Mucosa of rectum (tissue), 2 donors: ENCODE results near the gene KRTAP5-4.
A peak's percentile ranks its signal among the peaks of the same experiment; 100 is the strongest.

Source experiments
- H3K27ac ChIP-seq, 2 donors: one replicate each; pipeline ENCODE4 v1.7.0; 2013; ENCODE audit warnings: inconsistent platforms in 2 of 2, low read depth in 2 of 2, low read length in 2 of 2
- H3K27me3 ChIP-seq, 2 donors: one replicate each; pipeline ENCODE4 v1.7.0; 2013; ENCODE audit warnings: low read length in 2 of 2; ENCODE audit not compliant: control insufficient read depth in 2 of 2, insufficient read depth in 2 of 2
- H3K36me3 ChIP-seq, 2 donors: one replicate each; pipeline ENCODE4 v1.7.0; 2013; ENCODE audit warnings: low read length in 2 of 2; ENCODE audit not compliant: control insufficient read depth in 2 of 2, insufficient read depth in 2 of 2
- H3K4me1 ChIP-seq, 2 donors: one replicate each; pipeline ENCODE4 v1.7.0; 2013; ENCODE audit warnings: low read length in 2 of 2, mild to moderate bottlenecking in 1 of 2; ENCODE audit not compliant: control insufficient read depth in 2 of 2, insufficient read depth in 2 of 2
- H3K4me3 ChIP-seq, 2 donors: one replicate each; pipeline ENCODE4 v1.7.0; 2013; ENCODE audit warnings: low read length in 2 of 2
- H3K9ac ChIP-seq, 2 donors: one replicate each; pipeline ENCODE4 v1.7.0; 2013; ENCODE audit warnings: low read length in 2 of 2, low read depth in 1 of 2, mild to moderate bottlenecking in 1 of 2
- H3K9me3 ChIP-seq, 2 donors: one replicate each; pipeline ENCODE4 v1.7.0; 2013; ENCODE audit warnings: low read length in 2 of 2; ENCODE audit not compliant: control insufficient read depth in 2 of 2
- donor health status: healthy.
- donor health status: Normal muscosa, but diverticular disease.

KRTAP5-4 gene

GRCh38 chr11:1645357-1645821 is 23.5 kb upstream of the KRTAP5-4 start:
- H3K27ac ChIP-seq = no peak overlapping the region
- no peaks in the 10 kb centered on the region for H3K36me3 ChIP-seq
- no peaks in the 10 kb centered on the region for H3K27me3 ChIP-seq
- H3K9me3 ChIP-seq = no peaks in the 10 kb centered on the region
- H3K9ac ChIP-seq = no peak overlapping the region
- no peaks in the 10 kb centered on the region for H3K4me1 ChIP-seq
- H3K4me3 ChIP-seq = no peak overlapping the region

- Histone ChIP-seq H3K27me3 (no peaks in the 10 kb centered on the region), H3K9ac (no peak overlapping the region), H3K4me1 (peaks cover 0 to 3% of the 10 kb centered on the region in 2 donors), H3K9me3 (no peaks in the 10 kb centered on the region), H3K27ac (no peak overlapping the region), H3K4me3 (no peak overlapping the region), H3K36me3 (no peaks in the 10 kb centered on the region)
Measured at GRCh38 chr11:1644601-1645356, 22.8 kb upstream of the KRTAP5-4 start.

DNA sequence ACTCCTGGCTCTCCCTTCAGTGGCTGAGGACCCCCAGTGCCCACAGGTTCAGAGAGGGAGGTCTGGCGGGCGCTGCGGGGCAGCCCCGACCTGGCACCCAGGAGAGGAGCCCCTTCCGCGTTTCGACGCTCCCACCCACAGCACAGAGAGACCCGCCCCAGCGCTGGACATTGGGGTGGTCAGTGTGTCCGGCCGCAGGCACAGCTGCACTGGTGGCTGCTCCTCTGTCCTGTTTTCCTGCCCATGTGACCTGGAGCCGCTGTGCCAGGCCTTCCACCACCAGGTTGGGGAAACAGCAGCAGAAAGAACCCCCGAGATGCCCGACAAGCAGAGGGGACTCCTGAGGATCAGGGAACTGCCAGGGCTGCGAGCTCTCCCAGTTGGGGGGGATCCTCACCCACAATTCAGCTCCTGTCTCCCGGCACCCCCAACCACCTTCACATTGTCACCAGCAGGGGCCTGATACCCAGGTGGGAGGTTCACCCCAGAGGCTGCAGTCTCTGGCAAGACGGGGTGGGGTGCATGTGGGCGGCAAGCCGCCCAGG is 21.3 kb upstream of the KRTAP5-4 start:
- no peaks in the 10 kb centered on the region for H3K36me3 ChIP-seq
- no peak overlapping the region for H3K27ac ChIP-seq
- no peaks in the 10 kb centered on the region for H3K9me3 ChIP-seq
- H3K27me3 ChIP-seq = no peaks in the 10 kb centered on the region
- peaks cover 5 to 19% of the 10 kb centered on the region in 2 donors for H3K4me1 ChIP-seq
- H3K9ac ChIP-seq = no peak overlapping the region
- H3K4me3 ChIP-seq = no peak overlapping the region

GRCh38 chr11:1642288-1643145 is 20.6 kb upstream of the KRTAP5-4 start:
- H3K9me3 ChIP-seq = no peaks in the 10 kb centered on the region
- H3K4me3 ChIP-seq = no peak overlapping the region
- H3K36me3 ChIP-seq = no peaks in the 10 kb centered on the region
- no peak overlapping the region for H3K9ac ChIP-seq
- peaks cover 5 to 19% of the 10 kb centered on the region in 2 donors for H3K4me1 ChIP-seq
- H3K27ac ChIP-seq = no peak overlapping the region
- H3K27me3 ChIP-seq = no peaks in the 10 kb centered on the region

- no peak overlapping the region for H3K4me3 ChIP-seq
- H3K36me3 ChIP-seq = no peaks in the 10 kb centered on the region
- peaks cover 5 to 19% of the 10 kb centered on the region in 2 donors for H3K4me1 ChIP-seq
- no peak overlapping the region for H3K9ac ChIP-seq
- H3K9me3 ChIP-seq = no peaks in the 10 kb centered on the region
- H3K27ac ChIP-seq = no peak overlapping the region
- H3K27me3 ChIP-seq = no peaks in the 10 kb centered on the region
Measured at GRCh38 chr11:1641096-1641495, 19.2 kb upstream of the KRTAP5-4 start.

DNA sequence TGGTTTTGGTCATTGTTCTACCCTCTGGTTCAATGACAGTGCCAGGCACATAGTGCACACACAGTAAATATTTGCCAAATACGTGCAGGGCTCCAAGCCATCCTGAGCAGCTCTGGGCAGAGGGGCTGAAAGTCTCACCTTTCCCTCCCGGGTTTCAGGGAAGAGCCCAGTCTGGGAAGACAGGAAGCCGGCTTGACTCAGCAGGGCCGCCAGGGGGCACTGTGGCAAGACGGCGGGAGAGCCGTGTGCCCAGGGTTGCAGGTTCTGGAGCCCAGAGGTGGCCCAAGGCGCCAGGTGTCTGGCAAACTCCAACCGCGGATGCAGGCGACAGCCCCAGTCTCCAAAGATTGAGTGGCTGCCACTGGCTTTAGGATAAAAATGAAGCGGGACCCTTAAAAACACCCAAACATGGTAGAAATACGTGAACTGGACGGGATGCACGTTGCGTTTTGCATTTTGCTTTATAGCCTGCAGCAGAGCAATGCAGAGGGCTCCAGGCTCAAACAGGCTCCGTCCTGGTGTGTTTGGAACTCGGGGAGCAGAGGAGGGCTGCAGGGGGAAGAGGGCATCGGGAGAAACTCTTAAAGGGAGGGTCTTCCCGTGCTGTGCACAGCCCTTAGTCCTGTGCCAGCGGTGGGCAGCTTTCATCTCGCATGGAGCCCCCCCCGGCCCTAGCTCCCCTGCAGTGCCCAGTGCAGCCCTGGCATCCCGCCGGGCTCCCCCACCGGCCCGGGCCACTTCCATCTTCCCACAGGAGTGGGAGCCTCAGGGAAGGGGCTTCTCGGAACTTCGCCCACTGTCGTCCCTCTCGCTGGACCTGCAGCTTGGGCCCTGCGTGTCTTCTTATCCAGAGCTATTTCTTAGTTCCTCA is 18.4 kb upstream of the KRTAP5-4 start:
- Histone ChIP-seq H3K27ac (no peak overlapping the region), H3K36me3 (no peaks in the 10 kb centered on the region), H3K4me3 (no peak overlapping the region), H3K4me1 (peaks cover 5 to 19% of the 10 kb centered on the region in 2 donors), H3K9ac (no peak overlapping the region), H3K27me3 (no peaks in the 10 kb centered on the region), H3K9me3 (no peaks in the 10 kb centered on the region)

DNA sequence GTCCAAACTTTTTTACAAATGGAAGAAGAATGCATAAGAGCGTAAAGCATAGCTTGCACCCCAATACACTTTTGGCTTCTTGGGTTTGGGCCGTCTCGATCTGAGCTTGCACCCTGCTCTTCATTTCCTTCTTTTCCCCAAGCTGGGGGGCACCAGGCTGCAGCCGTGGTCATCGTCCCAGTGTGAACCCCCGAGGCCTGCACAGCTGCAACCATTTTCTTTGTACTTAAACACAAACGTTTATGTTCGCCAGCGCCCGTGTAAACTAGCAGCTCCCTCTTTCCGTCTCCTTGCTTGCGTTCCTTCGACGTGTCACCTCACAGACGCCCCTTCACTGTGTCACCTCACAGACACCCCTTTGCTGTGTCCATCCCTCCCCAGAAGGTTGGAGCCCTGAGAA is 17.7 kb upstream of the KRTAP5-4 start:
- Histone ChIP-seq H3K4me1 (peaks cover 5 to 19% of the 10 kb centered on the region in 2 donors), H3K9ac (no peak overlapping the region), H3K36me3 (no peaks in the 10 kb centered on the region), H3K27ac (peak overlapping the region in 1 of 2 donors; percentile 64), H3K27me3 (no peaks in the 10 kb centered on the region), H3K4me3 (no peak overlapping the region), H3K9me3 (no peaks in the 10 kb centered on the region)

- Histone ChIP-seq H3K9me3 (no peaks in the 10 kb centered on the region), H3K27ac (peak overlapping the region; percentile 62 to 64), H3K27me3 (no peaks in the 10 kb centered on the region), H3K9ac (no peak overlapping the region), H3K4me1 (peaks cover 5 to 19% of the 10 kb centered on the region in 2 donors), H3K36me3 (no peaks in the 10 kb centered on the region), H3K4me3 (peak overlapping the region in 1 of 2 donors; percentile 38)
Measured at GRCh38 chr11:1639102-1639620, 17.2 kb upstream of the KRTAP5-4 start.

GRCh38 chr11:1638344-1638743 is 16.4 kb upstream of the KRTAP5-4 start:
- H3K27ac ChIP-seq = no peak overlapping the region
- no peaks in the 10 kb centered on the region for H3K27me3 ChIP-seq

More at GRCh38 chr11:1638344-1638743, 16.4 kb upstream of the KRTAP5-4 start:
- H3K9ac ChIP-seq = no peak overlapping the region
- no peaks in the 10 kb centered on the region for H3K36me3 ChIP-seq
- no peak overlapping the region for H3K4me3 ChIP-seq
- peaks cover 5 to 19% of the 10 kb centered on the region in 2 donors for H3K4me1 ChIP-seq
- H3K9me3 ChIP-seq = no peaks in the 10 kb centered on the region
